HS-27A (cell line): ENCODE results near the gene TBXT.

ENCODE experiments used
- DNase-seq: peaks from one replicate; pipeline ENCODE4 v3.0.0-alpha.2; 2012; ENCODE audit warnings: low read depth, missing footprints

The TBXT gene

GRCh38 chr6:166112580-166112979 lies 55.1 kb downstream of the TBXT start:
- no peak for DNase-seq

GRCh38 chr6:166109608-166110007 lies 58.0 kb downstream of the TBXT start:
- DNase-seq, result no peak
